Astrocyte (in vitro differentiated cells and primary cell): ENCODE measurements around the gene CD2. TPM values are rescaled to one million over a fixed set of nuclear protein-coding genes. Genes with fewer than 3 reads are reported as not detected.

Source experiments
- DNase-seq: peaks from one replicate; pipeline ENCODE4 v3.0.0-alpha.2; 2010; ENCODE audit warnings: low read depth
- FAIRE-seq: peaks from 2 replicates; lab custom pipeline; 2011; peaks lifted over from hg19 to GRCh38; lab: Jason Lieb, UNC
- H2AFZ ChIP-seq: 2 replicates; pipeline ENCODE4 v1.6.0; 2012; ENCODE audit warnings: low read depth, low read length, inconsistent platforms
- H3K27ac ChIP-seq: 2 replicates; pipeline ENCODE4 v1.5.1; 2011; ENCODE audit warnings: low read depth, low read length, inconsistent platforms
- H3K27me3 ChIP-seq: 2 replicates; pipeline ENCODE4 v1.6.0; 2011; ENCODE audit warnings: low read length, inconsistent platforms; ENCODE audit not compliant: insufficient read depth
- H3K36me3 ChIP-seq: 2 replicates; pipeline ENCODE4 v1.5.1; 2011; ENCODE audit warnings: low read length, inconsistent platforms; ENCODE audit not compliant: insufficient read depth
- H3K4me1 ChIP-seq: 2 replicates; pipeline ENCODE4 v1.5.1; 2011; ENCODE audit warnings: low read length, inconsistent platforms; ENCODE audit not compliant: insufficient read depth
- H3K4me2 ChIP-seq: 2 replicates; pipeline ENCODE4 v1.6.0; 2012; ENCODE audit warnings: low read length, inconsistent platforms
- H3K4me3 ChIP-seq: 2 replicates; pipeline ENCODE4 v1.5.1; 2011; ENCODE audit warnings: low read depth, mild to moderate bottlenecking, low read length, inconsistent platforms; ENCODE audit not compliant: insufficient read depth
- H3K79me2 ChIP-seq: 2 replicates; pipeline ENCODE4 v1.6.0; 2012; ENCODE audit warnings: mild to moderate bottlenecking, low read length, inconsistent platforms; ENCODE audit not compliant: insufficient read depth
- H3K9ac ChIP-seq: 2 replicates; pipeline ENCODE4 v1.6.0; 2012; ENCODE audit warnings: mild to moderate bottlenecking, low read length, inconsistent platforms
- H3K9me3 ChIP-seq: 2 replicates; pipeline ENCODE4 v1.5.1; 2012; ENCODE audit warnings: low read depth, mild to moderate bottlenecking, low read length, inconsistent platforms; ENCODE audit not compliant: insufficient read depth
- H4K20me1 ChIP-seq: 2 replicates; pipeline ENCODE4 v1.6.0; 2012; ENCODE audit warnings: low read length, inconsistent platforms; ENCODE audit not compliant: insufficient read depth
- H3K27ac Mint-ChIP-seq: one replicate; pipeline ENCODE4 v1.8.0; 2021; ENCODE audit warnings: mild to moderate bottlenecking, mixed read lengths; ENCODE audit not compliant: unreplicated experiment
- H3K27me3 Mint-ChIP-seq: one replicate; pipeline ENCODE4 v1.8.0; 2021; ENCODE audit warnings: low read depth, mixed read lengths; ENCODE audit not compliant: unreplicated experiment
- H3K36me3 Mint-ChIP-seq: one replicate; pipeline ENCODE4 v1.8.0; 2021; ENCODE audit warnings: low read depth, mixed read lengths; ENCODE audit not compliant: unreplicated experiment
- H3K4me1 Mint-ChIP-seq: one replicate; pipeline ENCODE4 v1.8.0; 2021; ENCODE audit warnings: low read depth, mixed read lengths; ENCODE audit not compliant: unreplicated experiment
- H3K4me3 Mint-ChIP-seq: one replicate; pipeline ENCODE4 v1.8.0; 2021; ENCODE audit warnings: mild to moderate bottlenecking, moderate library complexity, mixed read lengths; ENCODE audit not compliant: unreplicated experiment
- H3K9me3 Mint-ChIP-seq: one replicate; pipeline ENCODE4 v1.8.0; 2021; ENCODE audit warnings: mild to moderate bottlenecking, mixed read lengths; ENCODE audit not compliant: unreplicated experiment
- EZH2 ChIP-seq: IDR thresholded peaks from 2 replicates; pipeline ENCODE4 v1.6.1; 2012; ENCODE audit warnings: mild to moderate bottlenecking, low read length, inconsistent platforms; ENCODE audit not compliant: insufficient read depth
- total RNA-seq: library from RNA; stranded (reverse); gene quantifications from 2 replicates; pipeline ENCODE4 v1.2.1, GENCODE V29; 2021
- TF ChIP-seq, protein P1 (sequence below): IDR thresholded peaks from 2 replicates; pipeline ENCODE4 v1.5.1; 2011; ENCODE audit warnings: low read depth, mild to moderate bottlenecking, inconsistent platforms, low read length, moderate library complexity; ENCODE audit not compliant: insufficient read depth

CD2 gene
- total RNA-seq, 1 donor from 2014 or later = 0.14 TPM

DNA sequence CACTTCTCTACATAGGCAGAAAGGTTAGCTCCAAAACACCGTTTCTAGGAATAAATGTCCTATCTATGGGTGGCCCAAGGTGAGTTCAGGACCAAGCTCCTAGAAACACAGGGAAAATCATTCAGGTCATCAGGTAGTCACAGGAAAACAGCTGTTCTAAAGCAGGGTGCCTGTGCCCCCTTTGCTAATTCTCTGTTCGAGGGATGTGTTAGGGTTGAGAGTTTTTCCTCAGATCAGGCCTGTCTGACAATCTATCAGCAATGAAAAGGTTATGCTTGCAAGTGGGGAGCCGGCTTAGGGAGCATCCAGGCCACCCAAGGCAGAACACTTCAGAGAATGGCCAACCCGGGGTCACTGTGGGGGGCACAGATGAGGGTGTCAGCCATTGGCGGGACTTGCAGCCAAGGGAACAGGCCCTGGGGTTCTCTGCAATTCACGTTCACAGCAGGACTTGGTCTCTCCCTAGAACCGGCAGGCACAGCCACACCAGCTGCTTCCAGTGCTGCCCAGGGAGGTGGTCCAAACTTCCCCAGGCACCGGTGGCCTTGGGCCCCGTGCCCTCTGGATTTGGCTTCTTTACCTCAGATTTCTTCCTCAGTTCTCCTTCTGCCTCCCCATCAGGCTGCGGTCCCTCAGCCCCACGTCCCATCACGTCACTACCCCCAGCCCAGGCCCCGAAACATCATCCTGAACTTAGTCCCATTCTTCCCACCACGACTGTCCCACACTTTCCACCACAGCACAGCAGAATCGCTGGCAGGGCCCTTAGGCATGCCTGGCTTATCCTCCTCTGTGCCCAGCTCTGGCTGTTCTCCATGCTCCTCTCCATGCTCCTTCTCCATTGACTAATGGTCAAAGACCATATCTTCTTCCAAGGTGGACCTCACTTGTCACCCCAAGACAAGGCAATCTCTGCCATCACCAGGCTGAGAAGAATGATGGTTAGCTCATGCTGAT is 11.0 kb downstream of the CD2 start:
- H3K27ac ChIP-seq = no peak overlapping the region
- Mint-ChIP-seq H3K4me1 (peaks cover 12% of the 10 kb centered on the region), H3K27me3 (peaks cover 5% of the 10 kb centered on the region), H3K27ac (peak overlapping the region; percentile 41), H3K36me3 (peaks cover 2% of the 10 kb centered on the region), H3K9me3 (peaks cover 7% of the 10 kb centered on the region), H3K4me3 (no peak overlapping the region)
- TF ChIP-seq EZH2 = no peak
- TF ChIP-seq, protein P1, sequence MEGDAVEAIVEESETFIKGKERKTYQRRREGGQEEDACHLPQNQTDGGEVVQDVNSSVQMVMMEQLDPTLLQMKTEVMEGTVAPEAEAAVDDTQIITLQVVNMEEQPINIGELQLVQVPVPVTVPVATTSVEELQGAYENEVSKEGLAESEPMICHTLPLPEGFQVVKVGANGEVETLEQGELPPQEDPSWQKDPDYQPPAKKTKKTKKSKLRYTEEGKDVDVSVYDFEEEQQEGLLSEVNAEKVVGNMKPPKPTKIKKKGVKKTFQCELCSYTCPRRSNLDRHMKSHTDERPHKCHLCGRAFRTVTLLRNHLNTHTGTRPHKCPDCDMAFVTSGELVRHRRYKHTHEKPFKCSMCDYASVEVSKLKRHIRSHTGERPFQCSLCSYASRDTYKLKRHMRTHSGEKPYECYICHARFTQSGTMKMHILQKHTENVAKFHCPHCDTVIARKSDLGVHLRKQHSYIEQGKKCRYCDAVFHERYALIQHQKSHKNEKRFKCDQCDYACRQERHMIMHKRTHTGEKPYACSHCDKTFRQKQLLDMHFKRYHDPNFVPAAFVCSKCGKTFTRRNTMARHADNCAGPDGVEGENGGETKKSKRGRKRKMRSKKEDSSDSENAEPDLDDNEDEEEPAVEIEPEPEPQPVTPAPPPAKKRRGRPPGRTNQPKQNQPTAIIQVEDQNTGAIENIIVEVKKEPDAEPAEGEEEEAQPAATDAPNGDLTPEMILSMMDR = no peak
- no peaks in the 10 kb centered on the region for H3K9me3 ChIP-seq
- DNase-seq (no peak), FAIRE-seq (no peak)
- H3K9ac ChIP-seq = no peak overlapping the region
- no peaks in the 10 kb centered on the region for H3K79me2 ChIP-seq
- H3K4me2 ChIP-seq = no peak overlapping the region
- H4K20me1 ChIP-seq = no peaks in the 10 kb centered on the region
- no peaks in the 10 kb centered on the region for H3K36me3 ChIP-seq
- no peak overlapping the region for H3K4me3 ChIP-seq
- H2AFZ ChIP-seq = no peak overlapping the region
- no peaks in the 10 kb centered on the region for H3K27me3 ChIP-seq
- peaks cover 3% of the 10 kb centered on the region for H3K4me1 ChIP-seq

DNA sequence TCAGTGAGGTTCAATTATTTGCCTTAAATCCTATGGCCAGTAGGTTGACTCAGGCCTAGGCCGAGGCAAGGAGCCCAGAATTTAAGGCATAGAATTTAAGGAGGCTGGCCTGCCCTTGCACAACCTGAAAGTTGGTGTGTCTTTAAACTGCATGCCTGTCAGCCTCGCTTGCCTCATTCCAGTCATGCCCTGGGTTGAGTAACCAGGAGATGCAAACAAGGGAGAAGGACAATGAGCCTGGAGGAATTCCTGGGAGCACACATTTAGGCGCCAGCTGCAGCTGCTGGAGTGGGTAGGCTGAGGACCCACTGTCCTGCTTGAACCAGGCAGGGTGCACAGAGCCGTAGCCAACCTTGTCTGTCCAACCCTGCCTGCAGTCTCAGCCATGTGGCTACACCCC is 11.7 kb downstream of the CD2 start:
- peaks cover 5% of the 10 kb centered on the region for H3K27me3 Mint-ChIP-seq
- FAIRE-seq = no peak
- peaks cover 7% of the 10 kb centered on the region for H3K9me3 Mint-ChIP-seq
- no peaks in the 10 kb centered on the region for H3K79me2 ChIP-seq
- DNase-seq = no peak
- no peaks in the 10 kb centered on the region for H3K9me3 ChIP-seq
- no peak overlapping the region for H3K4me3 Mint-ChIP-seq
- H3K4me2 ChIP-seq = no peak overlapping the region
- H3K4me1 ChIP-seq = peaks cover 3% of the 10 kb centered on the region
- peaks cover 2% of the 10 kb centered on the region for H3K36me3 Mint-ChIP-seq
- H3K27ac ChIP-seq = no peak overlapping the region
- no peaks in the 10 kb centered on the region for H3K36me3 ChIP-seq
- no peak overlapping the region for H2AFZ ChIP-seq
- TF ChIP-seq, protein P1 = no peak
- no peak for TF ChIP-seq EZH2
- peaks cover 12% of the 10 kb centered on the region for H3K4me1 Mint-ChIP-seq
- no peak overlapping the region for H3K9ac ChIP-seq
- no peak overlapping the region for H3K4me3 ChIP-seq
- no peak overlapping the region for H3K27ac Mint-ChIP-seq
- H4K20me1 ChIP-seq = no peaks in the 10 kb centered on the region
- H3K27me3 ChIP-seq = no peaks in the 10 kb centered on the region
